ENCODE measurements around the gene BCAP29. TPM values are rescaled to one million over a fixed set of nuclear protein-coding genes. Genes with fewer than 3 reads are reported as not detected.

Gene BCAP29
- total RNA-seq, 1 donor from 2014 or later: 62.2 TPM

- TF ChIP-seq, protein P1, sequence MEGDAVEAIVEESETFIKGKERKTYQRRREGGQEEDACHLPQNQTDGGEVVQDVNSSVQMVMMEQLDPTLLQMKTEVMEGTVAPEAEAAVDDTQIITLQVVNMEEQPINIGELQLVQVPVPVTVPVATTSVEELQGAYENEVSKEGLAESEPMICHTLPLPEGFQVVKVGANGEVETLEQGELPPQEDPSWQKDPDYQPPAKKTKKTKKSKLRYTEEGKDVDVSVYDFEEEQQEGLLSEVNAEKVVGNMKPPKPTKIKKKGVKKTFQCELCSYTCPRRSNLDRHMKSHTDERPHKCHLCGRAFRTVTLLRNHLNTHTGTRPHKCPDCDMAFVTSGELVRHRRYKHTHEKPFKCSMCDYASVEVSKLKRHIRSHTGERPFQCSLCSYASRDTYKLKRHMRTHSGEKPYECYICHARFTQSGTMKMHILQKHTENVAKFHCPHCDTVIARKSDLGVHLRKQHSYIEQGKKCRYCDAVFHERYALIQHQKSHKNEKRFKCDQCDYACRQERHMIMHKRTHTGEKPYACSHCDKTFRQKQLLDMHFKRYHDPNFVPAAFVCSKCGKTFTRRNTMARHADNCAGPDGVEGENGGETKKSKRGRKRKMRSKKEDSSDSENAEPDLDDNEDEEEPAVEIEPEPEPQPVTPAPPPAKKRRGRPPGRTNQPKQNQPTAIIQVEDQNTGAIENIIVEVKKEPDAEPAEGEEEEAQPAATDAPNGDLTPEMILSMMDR (IDR thresholded peaks at IDR 0.05; ENCODE audit: insufficient read depth, low read length, poor library complexity, severe bottlenecking): no peak
- H3K27me3 ChIP-seq (ENCODE audit: control insufficient read depth, insufficient read depth, low read length): no peaks in the 10 kb centered on the region
- H3K4me3 ChIP-seq (ENCODE audit: low read depth, low read length): no peak overlapping the region
- DNase-seq (ENCODE audit: low read depth): no peak
- H3K36me3 ChIP-seq (ENCODE audit: control insufficient read depth, insufficient read depth, low read length): no peaks in the 10 kb centered on the region
Observed at GRCh38 chr7:107615910-107616680, 36.0 kb downstream of the BCAP29 start.

DNA sequence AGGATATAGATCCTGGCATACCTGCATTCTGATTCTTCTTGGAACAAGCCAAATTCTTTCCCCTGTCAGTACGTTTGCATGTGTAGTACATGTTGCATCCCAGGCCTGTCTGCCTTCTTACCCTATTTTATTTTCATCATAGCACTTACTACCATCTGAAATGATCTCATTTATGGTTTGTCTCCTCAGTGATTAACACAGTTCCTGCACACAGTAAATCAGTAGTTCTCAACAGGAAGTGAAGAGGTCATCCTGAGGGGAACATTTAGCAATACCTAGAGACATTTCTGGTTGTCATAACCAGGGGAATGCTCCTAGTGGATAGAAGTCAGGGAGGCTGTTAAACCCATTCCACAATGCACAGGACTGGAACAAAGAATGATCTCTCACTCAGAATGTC, 42.4 kb downstream of the BCAP29 start:
- peak; percentile 45 for DNase-seq (ENCODE audit: low read depth)
- no peaks in the 10 kb centered on the region for H3K36me3 ChIP-seq (ENCODE audit: control insufficient read depth, insufficient read depth, low read length)
- TF ChIP-seq, protein P1 (IDR thresholded peaks at IDR 0.05; ENCODE audit: insufficient read depth, low read length, poor library complexity, severe bottlenecking): no peak
- H3K27me3 ChIP-seq (ENCODE audit: control insufficient read depth, insufficient read depth, low read length): no peaks in the 10 kb centered on the region
- no peak overlapping the region for H3K4me3 ChIP-seq (ENCODE audit: low read depth, low read length)

DNA sequence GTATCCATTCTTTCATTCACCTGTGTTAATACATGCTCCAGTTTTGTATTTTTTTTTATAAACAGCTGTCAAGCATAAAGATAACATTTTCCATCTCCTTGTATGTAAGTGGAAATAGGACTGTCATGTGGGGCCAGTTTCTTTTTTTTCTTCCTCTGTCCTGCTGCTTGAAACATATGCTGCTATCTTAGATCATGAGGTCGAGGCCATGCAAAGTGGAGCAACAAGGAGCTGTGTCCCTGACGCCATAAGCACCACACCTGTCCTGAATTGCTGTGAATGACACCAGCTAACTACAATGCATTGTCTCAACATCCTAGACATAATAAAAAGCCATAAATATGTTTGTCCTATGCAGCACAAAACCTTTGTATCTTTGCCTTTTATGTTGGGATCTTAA, 42.8 kb downstream of the BCAP29 start:
- no peak for DNase-seq (ENCODE audit: low read depth)
- no peaks in the 10 kb centered on the region for H3K27me3 ChIP-seq (ENCODE audit: control insufficient read depth, insufficient read depth, low read length)
- TF ChIP-seq, protein P1 (IDR thresholded peaks at IDR 0.05; ENCODE audit: insufficient read depth, low read length, poor library complexity, severe bottlenecking): no peak
- H3K36me3 ChIP-seq (ENCODE audit: control insufficient read depth, insufficient read depth, low read length): no peaks in the 10 kb centered on the region
- H3K4me3 ChIP-seq (ENCODE audit: low read depth, low read length): no peak overlapping the region

GRCh38 chr7:107627002-107627401, 47.0 kb downstream of the BCAP29 start:
- Histone ChIP-seq H3K36me3 (ENCODE audit: control insufficient read depth, insufficient read depth, low read length) (no peaks in the 10 kb centered on the region), H3K4me3 (ENCODE audit: low read depth, low read length) (no peak overlapping the region), H3K27me3 (ENCODE audit: control insufficient read depth, insufficient read depth, low read length) (no peaks in the 10 kb centered on the region)
- TF ChIP-seq, protein P1 (IDR thresholded peaks at IDR 0.05; ENCODE audit: insufficient read depth, low read length, poor library complexity, severe bottlenecking): no peak
- DNase-seq (ENCODE audit: low read depth): no peak

GRCh38 chr7:107628461-107629064, 48.5 kb downstream of the BCAP29 start:
- Histone ChIP-seq H3K27me3 (ENCODE audit: control insufficient read depth, insufficient read depth, low read length) (no peaks in the 10 kb centered on the region), H3K4me3 (ENCODE audit: low read depth, low read length) (no peak overlapping the region), H3K36me3 (ENCODE audit: control insufficient read depth, insufficient read depth, low read length) (no peaks in the 10 kb centered on the region)
- no peak for DNase-seq (ENCODE audit: low read depth)
- TF ChIP-seq, protein P1 (IDR thresholded peaks at IDR 0.05; ENCODE audit: insufficient read depth, low read length, poor library complexity, severe bottlenecking): no peak
